ENCODE results near the gene ABTB2. TPM values are rescaled to one million over a fixed set of nuclear protein-coding genes. Genes with fewer than 3 reads are reported as not detected.

The ABTB2 gene
- total RNA-seq, 1 donor from 2014 or later: 73.0 TPM

DNA sequence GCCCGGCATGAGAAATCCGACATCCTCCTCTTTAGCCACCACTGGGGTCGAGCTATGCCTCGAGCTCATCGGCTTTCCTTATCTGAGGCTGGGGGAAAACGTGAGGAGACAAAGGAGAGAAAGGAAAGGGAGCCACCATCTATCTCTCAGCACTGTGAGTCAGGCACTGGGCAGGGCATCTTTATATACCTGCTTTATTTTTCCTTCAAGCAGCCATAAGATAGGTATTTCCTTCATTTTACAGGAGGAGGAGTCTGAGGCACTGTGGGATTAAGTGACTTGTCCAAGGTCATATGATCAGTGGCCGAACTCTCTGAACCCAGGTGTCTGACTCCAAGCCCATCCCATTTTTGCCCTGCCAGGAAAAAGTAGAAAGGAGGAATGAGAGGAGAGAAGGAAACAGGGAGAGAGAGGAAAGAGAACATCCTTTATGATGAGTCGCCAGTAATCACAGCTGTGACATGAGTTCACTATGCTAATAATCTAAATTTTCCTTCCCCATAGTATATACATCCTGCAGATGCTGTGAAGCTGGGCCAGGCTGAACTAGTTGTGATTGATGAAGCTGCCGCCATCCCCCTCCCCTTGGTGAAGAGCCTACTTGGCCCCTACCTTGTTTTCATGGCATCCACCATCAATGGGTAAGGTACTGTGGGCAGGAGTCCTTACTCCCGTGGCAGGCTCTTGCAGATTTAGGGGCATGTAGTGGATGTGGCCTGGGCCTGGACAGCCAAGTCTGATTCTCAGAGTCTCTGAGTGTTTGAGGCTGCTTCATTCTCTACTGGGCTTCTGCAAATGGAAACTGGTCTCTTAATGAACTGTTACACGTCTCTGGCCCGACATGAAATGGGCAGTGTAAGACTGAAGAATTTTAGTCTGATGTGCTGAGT is 230.6 kb downstream of the ABTB2 start:
- no peaks in the 10 kb centered on the region for H3K27me3 Mint-ChIP-seq
- H3K4me3 Mint-ChIP-seq: no peak overlapping the region
- peaks cover 5% of the 10 kb centered on the region for H3K4me1 Mint-ChIP-seq
- ChIA-PET POLR2A (no interaction called here), CTCF (no interaction called here)
- DNase-seq (no peak), ATAC-seq (ENCODE audit: low read depth) (no peak)
- no peak overlapping the region for H3K27ac Mint-ChIP-seq
- H3K36me3 Mint-ChIP-seq (ENCODE audit: low read depth): peaks cover 91% of the 10 kb centered on the region
- intact Hi-C loops (cut with micrococcal nuclease): no loop called here
- H3K9me3 Mint-ChIP-seq: no peaks in the 10 kb centered on the region
- TF ChIP-seq, protein P1, sequence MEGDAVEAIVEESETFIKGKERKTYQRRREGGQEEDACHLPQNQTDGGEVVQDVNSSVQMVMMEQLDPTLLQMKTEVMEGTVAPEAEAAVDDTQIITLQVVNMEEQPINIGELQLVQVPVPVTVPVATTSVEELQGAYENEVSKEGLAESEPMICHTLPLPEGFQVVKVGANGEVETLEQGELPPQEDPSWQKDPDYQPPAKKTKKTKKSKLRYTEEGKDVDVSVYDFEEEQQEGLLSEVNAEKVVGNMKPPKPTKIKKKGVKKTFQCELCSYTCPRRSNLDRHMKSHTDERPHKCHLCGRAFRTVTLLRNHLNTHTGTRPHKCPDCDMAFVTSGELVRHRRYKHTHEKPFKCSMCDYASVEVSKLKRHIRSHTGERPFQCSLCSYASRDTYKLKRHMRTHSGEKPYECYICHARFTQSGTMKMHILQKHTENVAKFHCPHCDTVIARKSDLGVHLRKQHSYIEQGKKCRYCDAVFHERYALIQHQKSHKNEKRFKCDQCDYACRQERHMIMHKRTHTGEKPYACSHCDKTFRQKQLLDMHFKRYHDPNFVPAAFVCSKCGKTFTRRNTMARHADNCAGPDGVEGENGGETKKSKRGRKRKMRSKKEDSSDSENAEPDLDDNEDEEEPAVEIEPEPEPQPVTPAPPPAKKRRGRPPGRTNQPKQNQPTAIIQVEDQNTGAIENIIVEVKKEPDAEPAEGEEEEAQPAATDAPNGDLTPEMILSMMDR (IDR thresholded peaks at IDR 0.05): no peak

DNA sequence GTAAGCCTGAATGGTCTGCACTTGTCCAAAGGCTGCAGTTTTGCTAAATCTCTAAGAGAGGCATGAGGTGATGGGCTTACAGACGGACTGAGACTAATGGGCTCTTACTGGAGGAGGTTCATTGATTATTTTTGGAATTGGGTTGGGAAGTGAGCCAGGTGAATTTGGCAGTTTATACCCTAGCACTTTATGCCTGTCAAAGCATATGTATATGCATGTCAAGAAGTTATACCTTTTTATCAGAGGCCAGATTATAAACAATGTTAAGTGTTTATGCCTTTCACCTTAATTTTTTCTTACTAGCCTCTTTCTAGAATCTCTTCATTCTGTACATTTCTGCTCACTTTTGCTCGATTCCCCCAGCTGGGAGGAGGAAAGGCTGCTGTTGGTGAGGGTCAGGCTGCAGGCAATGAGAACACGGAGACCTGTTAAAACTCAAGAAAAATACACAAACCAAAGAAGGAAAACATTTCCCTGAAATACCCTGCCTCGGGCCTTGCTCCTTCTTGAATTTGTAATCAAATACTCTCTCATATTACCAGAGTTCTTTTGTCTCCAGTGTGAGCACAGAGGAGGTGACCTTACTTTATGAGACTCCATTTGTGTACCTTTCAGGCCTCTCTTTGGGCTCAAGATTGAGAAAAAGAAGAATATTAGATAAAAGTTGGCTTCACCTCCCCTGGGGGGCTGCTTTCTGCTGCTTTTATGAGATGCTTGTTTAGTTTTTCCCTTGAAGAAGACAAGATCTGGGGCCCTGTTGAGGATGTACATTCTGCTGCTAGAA is 232.7 kb downstream of the ABTB2 start:
- H3K4me3 Mint-ChIP-seq: no peak overlapping the region
- H3K9me3 Mint-ChIP-seq: no peaks in the 10 kb centered on the region
- DNase-seq (no peak), ATAC-seq (ENCODE audit: low read depth) (no peak)
- ChIA-PET CTCF (no interaction called here), POLR2A (no interaction called here)
- TF ChIP-seq, protein P1 (IDR thresholded peaks at IDR 0.05): no peak
- peaks cover 90% of the 10 kb centered on the region for H3K36me3 Mint-ChIP-seq (ENCODE audit: low read depth)
- H3K27me3 Mint-ChIP-seq: no peaks in the 10 kb centered on the region
- H3K4me1 Mint-ChIP-seq: no peaks in the 10 kb centered on the region
- intact Hi-C loops (cut with micrococcal nuclease): no loop called here
- H3K27ac Mint-ChIP-seq: no peak overlapping the region

DNA sequence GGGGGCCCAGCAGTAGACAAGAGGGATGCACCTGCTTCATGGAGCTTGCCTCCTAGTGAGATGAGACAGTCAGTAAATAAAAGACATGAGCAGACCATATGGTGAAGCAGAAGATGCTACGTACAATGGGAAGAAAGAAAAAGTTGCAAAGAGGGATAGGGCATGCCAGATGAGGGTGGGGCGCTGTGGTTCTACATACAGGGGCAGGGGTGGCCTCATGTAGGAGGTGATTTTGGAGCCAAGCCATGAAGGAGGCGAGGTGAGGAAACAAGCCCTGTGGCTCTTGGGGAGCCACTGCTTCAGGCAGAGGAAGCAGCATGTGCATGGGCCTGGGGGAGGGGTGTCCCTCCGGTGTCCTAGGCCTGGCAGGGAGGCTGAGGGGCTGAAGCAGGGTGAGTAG is 237.2 kb downstream of the ABTB2 start:
- CTCF ChIA-PET: no interaction called here
- TF ChIP-seq, protein P1 (IDR thresholded peaks at IDR 0.05): no peak
- Mint-ChIP-seq H3K4me3 (no peak overlapping the region), H3K27me3 (no peaks in the 10 kb centered on the region), H3K9me3 (no peaks in the 10 kb centered on the region), H3K4me1 (no peaks in the 10 kb centered on the region), H3K36me3 (ENCODE audit: low read depth) (peaks cover 90% of the 10 kb centered on the region), H3K27ac (no peak overlapping the region)
- DNase-seq (no peak), ATAC-seq (ENCODE audit: low read depth) (no peak)
- POLR2A ChIA-PET: no interaction called here
- intact Hi-C loops (cut with micrococcal nuclease): no loop called here

DNA sequence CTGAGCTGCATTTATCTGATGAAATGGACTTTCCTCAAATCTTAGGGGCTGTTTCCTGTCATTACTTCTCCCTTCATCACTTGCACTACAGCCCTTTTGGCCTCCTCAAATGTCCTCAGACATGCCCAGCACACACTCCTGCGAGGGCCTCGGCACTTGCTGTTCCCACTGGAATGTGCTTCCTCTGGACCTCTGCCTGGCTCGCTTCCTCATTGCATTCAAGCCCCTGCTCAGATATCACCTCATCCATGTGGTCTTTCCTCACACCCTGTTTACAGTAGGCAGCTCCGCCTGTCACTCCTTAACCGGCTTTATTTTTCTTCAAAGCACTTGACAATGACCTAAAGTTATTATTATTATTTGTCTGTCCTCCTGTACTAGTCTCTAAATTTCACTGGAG is 243.3 kb downstream of the ABTB2 start:
- CTCF ChIA-PET: no interaction called here
- Mint-ChIP-seq H3K4me1 (no peaks in the 10 kb centered on the region), H3K4me3 (no peak overlapping the region), H3K27me3 (no peaks in the 10 kb centered on the region), H3K9me3 (no peaks in the 10 kb centered on the region), H3K27ac (no peak overlapping the region), H3K36me3 (ENCODE audit: low read depth) (peaks cover 92% of the 10 kb centered on the region)
- TF ChIP-seq, protein P1 (IDR thresholded peaks at IDR 0.05): no peak
- intact Hi-C loops (cut with micrococcal nuclease): no loop called here
- ATAC-seq (ENCODE audit: low read depth) (no peak), DNase-seq (no peak)
- POLR2A ChIA-PET: no interaction called here

DNA sequence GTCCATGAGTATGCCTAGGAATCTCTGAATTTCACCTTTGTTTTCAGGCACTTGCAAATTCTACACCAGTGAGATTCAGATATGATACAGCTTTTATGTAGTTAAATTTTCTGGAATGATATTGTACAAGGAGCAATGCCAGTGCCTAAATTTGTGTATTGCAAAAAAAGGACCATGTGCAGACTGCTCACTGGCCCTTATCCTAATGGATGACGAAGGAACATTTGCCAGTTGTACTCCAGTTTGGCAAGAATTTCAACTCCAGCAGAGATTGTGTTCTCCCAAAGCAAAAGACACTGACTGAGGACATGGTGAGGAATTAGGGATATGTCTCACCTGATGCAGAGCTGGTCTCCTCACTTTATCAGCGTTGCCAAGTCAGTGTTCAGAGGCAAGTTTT is 243.8 kb downstream of the ABTB2 start:
- DNase-seq (no peak), ATAC-seq (ENCODE audit: low read depth) (no peak)
- H3K27me3 Mint-ChIP-seq: no peaks in the 10 kb centered on the region
- H3K9me3 Mint-ChIP-seq: no peaks in the 10 kb centered on the region
- no peak overlapping the region for H3K4me3 Mint-ChIP-seq
- peaks cover 93% of the 10 kb centered on the region for H3K36me3 Mint-ChIP-seq (ENCODE audit: low read depth)
- TF ChIP-seq, protein P1 (IDR thresholded peaks at IDR 0.05): no peak
- no peaks in the 10 kb centered on the region for H3K4me1 Mint-ChIP-seq
- intact Hi-C loops (cut with micrococcal nuclease): no loop called here
- H3K27ac Mint-ChIP-seq: no peak overlapping the region
- CTCF ChIA-PET: no interaction called here
- POLR2A ChIA-PET: interaction anchor here (0.5 kb wide), 1 partner anchor 801 kb away, joined by 9 read pairs; no protein-coding TSS in a partner anchor

Measured in activated B cell treated with CpG ODN at 0.5 μM for 24 hours (primary cell).